Gastroesophageal sphincter (tissue), 3 donors: ENCODE results near the gene IFNG.

Source experiments
- CTCF ChIP-seq, 4 experiments: fragments of 200-600 bp in 2 of 4; fragments of 450-650 bp in 2 of 4; sonication (generic) in 1 of 4; IDR thresholded peaks; one replicate each; pipeline ENCODE4 v1.5.1; 2017 to 2019; ENCODE audit warnings: antibody characterized with exemption in 4 of 4, mild to moderate bottlenecking in 2 of 4, moderate library complexity in 2 of 4
- EP300 ChIP-seq: sonication (generic); formaldehyde crosslinking; IDR thresholded peaks from one replicate; pipeline ENCODE4 v1.6.1; 2017; ENCODE audit warnings: antibody characterized with exemption, mild to moderate bottlenecking

- TF ChIP-seq CTCF (IDR thresholded peaks at IDR 0.05), result no peak
- no peak for TF ChIP-seq EP300
Observed at GRCh38 chr12:68154779-68155178, 4.8 kb downstream of the IFNG start.
